ENCODE data around the gene APCS. TPM values are rescaled to one million over a fixed set of nuclear protein-coding genes. Genes with fewer than 3 reads are reported as not detected.

APCS gene
- total and polyA plus RNA-seq, 2 donors (not counting 3 experiments of a cell fraction or from before 2014, with no cell fraction given), result not detected

DNA sequence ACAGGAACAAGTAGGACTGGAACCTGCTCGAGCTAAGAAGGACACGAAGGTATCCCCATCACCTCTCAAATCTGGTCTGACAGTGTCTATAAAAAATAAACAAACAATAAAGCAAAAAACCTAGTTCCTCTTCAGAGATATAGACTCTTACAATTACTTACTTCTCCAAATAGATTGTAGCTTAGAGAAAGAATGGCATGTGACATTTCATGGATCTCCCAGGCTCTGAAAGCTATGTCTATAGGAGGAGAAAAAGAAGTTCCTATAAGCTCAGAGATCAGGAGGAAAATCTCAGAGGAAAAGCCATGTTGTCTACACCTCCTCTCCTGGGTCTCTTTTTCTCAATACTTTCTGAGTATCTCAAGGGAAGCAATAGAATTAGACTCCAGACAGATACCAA is 39.5 kb upstream of the APCS start:
- POLR2A ChIA-PET, result no interaction called here
- FAIRE-seq (no peak), DNase-seq (ENCODE audit: low read depth, low spot score) (no peak)
- CTCF ChIA-PET, result interaction anchor here (1.2 kb wide), 1 partner anchor 9 kb away, joined by 3 read pairs; no protein-coding TSS in a partner anchor
- H3K27me3 ChIP-seq (ENCODE audit: control insufficient read depth in 2 of 2, insufficient read depth in 2 of 2, low read length in 2 of 2), result no peaks in the 10 kb centered on the region
- H3K4me1 ChIP-seq (ENCODE audit: control insufficient read depth, extremely low read depth, insufficient read depth, low read length), result no peaks in the 10 kb centered on the region
- H3K4me2 ChIP-seq (ENCODE audit: insufficient read depth, low read length), result no peak overlapping the region
- TF ChIP-seq FOS (IDR thresholded peaks at IDR 0.05; ENCODE audit: borderline replicate concordance, insufficient read depth, low read length), result no peak
- TF ChIP-seq POLR2AphosphoS5 (IDR thresholded peaks at IDR 0.05; ENCODE audit: insufficient read depth, low read depth, low read length), result no peak
- no peak for TF ChIP-seq EZH2 (IDR thresholded peaks at IDR 0.05; ENCODE audit: borderline replicate concordance, low read depth, low read length, severe bottlenecking)
- TF ChIP-seq GATA2 (IDR thresholded peaks at IDR 0.05; ENCODE audit: insufficient read depth, insufficient read length, low read depth, low read length), result no peak
- TF ChIP-seq MYC (IDR thresholded peaks at IDR 0.05; ENCODE audit: low read depth, low read length), result no peak
- no peak for TF ChIP-seq MAX (IDR thresholded peaks at IDR 0.05; ENCODE audit: insufficient read depth, insufficient read length)
- TF ChIP-seq POLR2A (IDR thresholded peaks at IDR 0.05; ENCODE audit: low read depth, low read length), result no peak
- no peak for TF ChIP-seq JUN (IDR thresholded peaks at IDR 0.05; ENCODE audit: borderline replicate concordance, insufficient read depth, insufficient read length, low read depth)
- TF ChIP-seq, protein P1, sequence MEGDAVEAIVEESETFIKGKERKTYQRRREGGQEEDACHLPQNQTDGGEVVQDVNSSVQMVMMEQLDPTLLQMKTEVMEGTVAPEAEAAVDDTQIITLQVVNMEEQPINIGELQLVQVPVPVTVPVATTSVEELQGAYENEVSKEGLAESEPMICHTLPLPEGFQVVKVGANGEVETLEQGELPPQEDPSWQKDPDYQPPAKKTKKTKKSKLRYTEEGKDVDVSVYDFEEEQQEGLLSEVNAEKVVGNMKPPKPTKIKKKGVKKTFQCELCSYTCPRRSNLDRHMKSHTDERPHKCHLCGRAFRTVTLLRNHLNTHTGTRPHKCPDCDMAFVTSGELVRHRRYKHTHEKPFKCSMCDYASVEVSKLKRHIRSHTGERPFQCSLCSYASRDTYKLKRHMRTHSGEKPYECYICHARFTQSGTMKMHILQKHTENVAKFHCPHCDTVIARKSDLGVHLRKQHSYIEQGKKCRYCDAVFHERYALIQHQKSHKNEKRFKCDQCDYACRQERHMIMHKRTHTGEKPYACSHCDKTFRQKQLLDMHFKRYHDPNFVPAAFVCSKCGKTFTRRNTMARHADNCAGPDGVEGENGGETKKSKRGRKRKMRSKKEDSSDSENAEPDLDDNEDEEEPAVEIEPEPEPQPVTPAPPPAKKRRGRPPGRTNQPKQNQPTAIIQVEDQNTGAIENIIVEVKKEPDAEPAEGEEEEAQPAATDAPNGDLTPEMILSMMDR (IDR thresholded peaks at IDR 0.05; ENCODE audit: extremely low read depth in 1 of 2, insufficient read depth in 1 of 2, low read depth in 1 of 2, low read length in 2 of 2), result no peak
- H4K20me1 ChIP-seq (replicated peaks; ENCODE audit: control insufficient read depth, extremely low read depth, insufficient read depth, low read length), result no peaks in the 10 kb centered on the region
- intact Hi-C loops (cut with micrococcal nuclease), result no loop called here
- no TSS peak for BruUV-seq (replicated peaks)
- dilution Hi-C loops (cut with MboI; ENCODE audit: extremely low pct_ligation_motif_present, low sequenced_read_pairs), result no loop called here
- no peaks in the 10 kb centered on the region for H3K79me2 ChIP-seq (ENCODE audit: control insufficient read depth, insufficient read depth, low read length)
- H2AFZ ChIP-seq (ENCODE audit: low read depth, low read length), result no peak overlapping the region
- no peak overlapping the region for H3K9ac ChIP-seq (replicated peaks; ENCODE audit: extremely low read depth, insufficient read depth, low read length)
- no peaks in the 10 kb centered on the region for H3K9me1 ChIP-seq (replicated peaks; ENCODE audit: control insufficient read depth, extremely low read depth, insufficient read depth, low read length)
- no peak overlapping the region for H3K4me3 ChIP-seq (replicated peaks in 1 of 3; ENCODE audit: insufficient read depth in 1 of 3, low read depth in 1 of 3, low read length in 3 of 3)
- no peaks in the 10 kb centered on the region for H3K36me3 ChIP-seq (ENCODE audit: control insufficient read depth in 2 of 2, extremely low read depth in 1 of 2, insufficient read depth in 2 of 2, low read length in 2 of 2)
- H3K27ac ChIP-seq (ENCODE audit: insufficient read depth, low read depth, low read length), result no peak overlapping the region
- H3K9me3 ChIP-seq (replicated peaks; ENCODE audit: control insufficient read depth, insufficient read depth, low read length), result no peaks in the 10 kb centered on the region

Data from endothelial cell of umbilical vein (primary cell).